GM23338 (cell line): ENCODE data around the gene LRSAM1. TPM values are rescaled to one million over a fixed set of nuclear protein-coding genes. Genes with fewer than 3 reads are reported as not detected.

ENCODE experiments used
- ATAC-seq: fragments of 200-7000 bp; cut with Tn5 transposase; 3 replicates; pipeline ENCODE4 v1.9.1; 2020
- DNase-seq: peaks from one replicate; pipeline ENCODE4 v3.0.0-alpha.2; 2015; ENCODE audit warnings: low spot score
- H2AFZ ChIP-seq: fragments of 200-600 bp; sonication (generic); 2 replicates; pipeline ENCODE4 v1.8.0; 2016; ENCODE audit warnings: antibody characterized with exemption, mild to moderate bottlenecking, moderate library complexity
- H3F3A ChIP-seq: fragments of 200-600 bp; sonication (generic); replicated peaks from 2 replicates; pipeline ENCODE4 v1.8.0; 2017; ENCODE audit warnings: antibody characterized with exemption, mixed run types, low read depth
- H3K27ac ChIP-seq: fragments of 200-600 bp; sonication (generic); 2 replicates; pipeline ENCODE4 v1.6.1; 2016; ENCODE audit warnings: low read depth
- H3K27me3 ChIP-seq: fragments of 200-600 bp; sonication (generic); 2 replicates; pipeline ENCODE4 v1.8.0; 2016; ENCODE audit warnings: mild to moderate bottlenecking, mixed run types, moderate library complexity; ENCODE audit not compliant: insufficient read depth
- H3K36me3 ChIP-seq: fragments of 200-600 bp; sonication (generic); 2 replicates; pipeline ENCODE4 v1.8.0; 2016; ENCODE audit warnings: mild to moderate bottlenecking; ENCODE audit not compliant: insufficient read depth
- H3K4me1 ChIP-seq: fragments of 200-600 bp; sonication (generic); 2 replicates; pipeline ENCODE4 v1.8.0; 2016; ENCODE audit warnings: mild to moderate bottlenecking, moderate library complexity; ENCODE audit not compliant: insufficient read depth
- H3K4me2 ChIP-seq: fragments of 200-600 bp; sonication (generic); 2 replicates; pipeline ENCODE4 v1.7.1; 2017; ENCODE audit warnings: mixed run types
- H3K4me3 ChIP-seq: fragments of 200-600 bp; sonication (generic); 2 replicates; pipeline ENCODE4 v1.6.1; 2016; ENCODE audit warnings: mixed run types
- H3K79me2 ChIP-seq: fragments of 200-600 bp; sonication (generic); replicated peaks from 2 replicates; pipeline ENCODE4 v1.8.0; 2017; ENCODE audit warnings: mild to moderate bottlenecking; ENCODE audit not compliant: insufficient read depth
- H3K9me2 ChIP-seq: fragments of 200-600 bp; sonication (generic); 2 replicates; pipeline ENCODE4 v1.8.0; 2017; ENCODE audit not compliant: insufficient read depth
- H4K20me1 ChIP-seq: fragments of 200-600 bp; sonication (generic); replicated peaks from 2 replicates; pipeline ENCODE4 v1.8.0; 2017; ENCODE audit warnings: mild to moderate bottlenecking; ENCODE audit not compliant: insufficient read depth
- H3K27ac Mint-ChIP-seq: 2 replicates; pipeline ENCODE4 v1.8.0; 2020; ENCODE audit warnings: inconsistent platforms, mild to moderate bottlenecking, moderate library complexity, mixed read lengths
- H3K27me3 Mint-ChIP-seq: 3 replicates; pipeline ENCODE4 v1.8.0; 2022; ENCODE audit warnings: low read depth, mild to moderate bottlenecking, moderate library complexity, mixed read lengths, inconsistent platforms; ENCODE audit not compliant: insufficient read depth, poor library complexity
- H3K36me3 Mint-ChIP-seq: 3 replicates; pipeline ENCODE4 v1.8.0; 2021; ENCODE audit warnings: low read depth, mild to moderate bottlenecking, inconsistent platforms, moderate library complexity, mixed read lengths
- H3K4me1 Mint-ChIP-seq: 3 replicates; pipeline ENCODE4 v1.8.0; 2020; ENCODE audit warnings: mild to moderate bottlenecking, inconsistent platforms, mixed read lengths
- H3K4me3 Mint-ChIP-seq: 3 replicates; pipeline ENCODE4 v1.8.0; 2021; ENCODE audit warnings: moderate library complexity, mild to moderate bottlenecking, inconsistent platforms, mixed read lengths
- H3K9me3 Mint-ChIP-seq: 3 replicates; pipeline ENCODE4 v1.8.0; 2020; ENCODE audit warnings: moderate library complexity, mild to moderate bottlenecking, inconsistent platforms, mixed read lengths
- CREB1 ChIP-seq: fragments of 250-450 bp; sonication (Bioruptor Pico); IDR thresholded peaks from 2 replicates; pipeline ENCODE4 v1.5.0; 2020; ENCODE audit warnings: low read depth, mild to moderate bottlenecking, moderate library complexity
- CTCF ChIP-seq, 2 experiments: fragments of 200-600 bp in 1 of 2; sonication (generic) in 1 of 2; conservative IDR thresholded peaks; 2 replicates each; pipeline versions ENCODE4 v1.5.1 to v1.6.1; 2016 to 2017; ENCODE audit warnings: antibody characterized with exemption in 2 of 2, low read depth in 2 of 2, mild to moderate bottlenecking in 2 of 2, moderate library complexity in 1 of 2
- ETS1 ChIP-seq: IDR thresholded peaks from 2 replicates; pipeline ENCODE4 v1.6.1; 2016; ENCODE audit warnings: antibody characterized with exemption
- EZH2 ChIP-seq: fragments of 200-600 bp; sonication (generic); IDR thresholded peaks from one replicate; pipeline ENCODE4 v1.8.0; 2017; ENCODE audit warnings: antibody characterized with exemption, mild to moderate bottlenecking, low read depth; ENCODE audit not compliant: unreplicated experiment
- EZH2phosphoT487 ChIP-seq: fragments of 200-600 bp; sonication (generic); IDR thresholded peaks from one replicate; pipeline ENCODE4 v1.8.1; 2018; ENCODE audit warnings: antibody characterized with exemption; ENCODE audit not compliant: unreplicated experiment
- JUNB ChIP-seq: IDR thresholded peaks from one replicate; pipeline ENCODE4 v1.6.1; 2016; ENCODE audit warnings: antibody characterized with exemption; ENCODE audit not compliant: unreplicated experiment
- NANOG ChIP-seq: IDR thresholded peaks from 2 replicates; pipeline ENCODE4 v1.6.1; 2016; ENCODE audit warnings: antibody characterized with exemption, borderline replicate concordance
- POLR2AphosphoS5 ChIP-seq: IDR thresholded peaks from 2 replicates; pipeline ENCODE4 v1.6.1; 2016; ENCODE audit warnings: antibody characterized with exemption, low read depth
- REST ChIP-seq: IDR thresholded peaks from one replicate; pipeline ENCODE4 v1.6.1; 2018; ENCODE audit warnings: antibody characterized with exemption; ENCODE audit not compliant: unreplicated experiment
- STAT1 ChIP-seq: IDR thresholded peaks from one replicate; pipeline ENCODE4 v1.6.1; 2016; ENCODE audit warnings: antibody characterized with exemption; ENCODE audit not compliant: unreplicated experiment
- ZNF114 ChIP-seq: fragments of 250-450 bp; sonication (Bioruptor Pico); IDR thresholded peaks from 2 replicates; pipeline ENCODE4 v1.5.0; 2020; ENCODE audit warnings: mild to moderate bottlenecking, moderate library complexity
- ZNF331 ChIP-seq: fragments of 250-450 bp; sonication (Bioruptor Pico); IDR thresholded peaks from 2 replicates; pipeline ENCODE4 v1.5.0; 2020; ENCODE audit warnings: low read depth, mild to moderate bottlenecking, moderate library complexity
- ZNF462 ChIP-seq: fragments of 250-450 bp; sonication (Bioruptor Pico); IDR thresholded peaks from 2 replicates; pipeline ENCODE4 v1.5.0; 2020; ENCODE audit warnings: mild to moderate bottlenecking, moderate library complexity
- polyA plus RNA-seq: library from polyadenylated mRNA; unstranded; fragments of >200 nt; fragmentation: Nextera tagmentation; extraction: Ambion mirVana; gene quantifications from 2 replicates; pipeline ENCODE4 v1.2.1, GENCODE V29; 2016
- total RNA-seq: library from RNA; depleted of rRNA; stranded (reverse); fragments of >200 nt; shearing (Covaris generic); gene quantifications from 2 replicates; pipeline ENCODE4 v1.2.3, GENCODE V29; 2014

The LRSAM1 gene
- total and polyA plus RNA-seq, 2 experiments from 2014 or later: 12.8 to 21.9 TPM

GRCh38 chr9:127538849-127539258 is 87.5 kb downstream of the LRSAM1 start (continued):
- TF ChIP-seq REST: no peak
- no peak for TF ChIP-seq EZH2
- no peak for TF ChIP-seq JUNB

GRCh38 chr9:127539259-127539981 is 88.1 kb downstream of the LRSAM1 start:
- Mint-ChIP-seq H3K9me3 (no peaks in the 10 kb centered on the region), H3K4me3 (no peak overlapping the region), H3K4me1 (peaks cover 23% of the 10 kb centered on the region), H3K27me3 (peaks cover 17% of the 10 kb centered on the region), H3K36me3 (no peaks in the 10 kb centered on the region), H3K27ac (no peak overlapping the region)
- H3K27me3 ChIP-seq: no peaks in the 10 kb centered on the region
- no peaks in the 10 kb centered on the region for H3K36me3 ChIP-seq
- peaks cover 16% of the 10 kb centered on the region for H3K4me1 ChIP-seq
- H3K4me3 ChIP-seq: no peak overlapping the region
- H3K4me2 ChIP-seq: no peak overlapping the region
- DNase-seq (no peak), ATAC-seq (no peak)
- no peak overlapping the region for H3K27ac ChIP-seq
- no peaks in the 10 kb centered on the region; the same call in 1 of the 2 replicates for H4K20me1 ChIP-seq
- peaks cover 28% of the 10 kb centered on the region for H3K79me2 ChIP-seq
- H3F3A ChIP-seq: no peaks in the 10 kb centered on the region
- no peak overlapping the region for H2AFZ ChIP-seq
- no peaks in the 10 kb centered on the region for H3K9me2 ChIP-seq
- no peak for TF ChIP-seq POLR2AphosphoS5
- TF ChIP-seq CREB1 (CRISPR knock-in tag): no peak
- no peak for TF ChIP-seq EZH2
- TF ChIP-seq CTCF (conservative IDR thresholded peaks at IDR 0.05; ENCODE audit: low read depth in 2 of 2): no peak
- no peak for TF ChIP-seq EZH2phosphoT487
- TF ChIP-seq ETS1: no peak
- no peak for TF ChIP-seq STAT1
- TF ChIP-seq JUNB: no peak
- TF ChIP-seq ZNF462: no peak
- no peak for TF ChIP-seq ZNF114 (CRISPR knock-in tag)
- no peak for TF ChIP-seq NANOG
- TF ChIP-seq ZNF331 (CRISPR knock-in tag): no peak
